Activated CD8-positive, alpha-beta memory T cell treated with anti-CD3 and anti-CD28 coated beads for 24 hours (primary cell): ENCODE results near the gene ASTL.
"Not testable (repeated sequence)": the region's sequence is repeated elsewhere in the genome, so short reads cannot be mapped to it uniquely, and the experiment has no call there.

ENCODE experiments used
- DNase-seq: peaks from one replicate; pipeline ENCODE4 v3.0.0-alpha.2; 2020

The ASTL gene

DNA sequence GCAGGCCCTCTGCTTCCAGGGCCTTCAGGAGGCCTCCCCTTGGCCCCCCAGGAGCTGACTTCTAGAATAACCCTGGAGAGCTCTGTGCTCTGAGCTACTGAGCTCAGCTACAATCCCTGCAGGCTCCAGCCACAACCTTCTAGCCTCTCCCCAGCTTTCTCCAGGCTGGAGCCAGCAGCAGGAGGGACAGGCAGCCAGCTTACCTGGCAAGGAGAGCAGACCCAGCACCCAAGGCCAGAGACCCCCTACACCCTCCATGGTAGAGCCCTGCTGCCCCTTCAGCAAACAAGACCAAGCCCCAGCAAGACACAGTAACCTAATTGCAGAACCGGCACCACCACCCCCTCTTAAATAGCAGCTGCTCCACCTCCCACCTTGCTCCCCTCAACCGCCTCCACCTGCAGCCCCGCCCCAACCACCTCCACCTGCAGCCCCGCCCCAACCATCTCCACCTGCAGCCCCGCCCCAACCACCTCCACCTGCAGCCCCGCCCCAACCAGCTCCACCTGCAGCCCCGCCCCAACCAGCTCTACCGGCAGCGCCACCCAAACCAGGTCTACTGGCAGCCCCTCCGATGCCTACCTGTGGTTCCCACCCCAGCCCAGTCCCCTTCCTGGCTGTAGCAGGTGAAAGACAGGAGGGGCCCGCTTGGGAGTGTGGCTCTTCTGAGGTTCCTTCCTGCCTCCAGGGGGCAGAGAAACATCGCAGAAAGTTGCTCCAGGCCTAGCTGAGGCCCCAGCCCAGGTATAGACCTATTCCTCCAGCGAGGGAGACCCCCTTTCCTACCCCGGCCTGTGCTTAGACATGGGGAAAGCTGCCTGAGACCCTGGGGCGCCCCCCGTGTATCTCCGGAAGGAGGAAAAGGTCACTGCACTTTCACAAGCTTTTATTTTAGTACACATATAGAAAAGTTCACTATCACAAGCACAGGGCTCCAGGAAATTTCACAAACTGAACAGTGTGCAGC is at the start of gene ASTL:
ASTL (minus strand) TSS at position 324 of the 967 bp plus-strand sequence; CDS start at position 258, 66 bp downstream.
- DNase-seq, result peak; percentile 82

DNA sequence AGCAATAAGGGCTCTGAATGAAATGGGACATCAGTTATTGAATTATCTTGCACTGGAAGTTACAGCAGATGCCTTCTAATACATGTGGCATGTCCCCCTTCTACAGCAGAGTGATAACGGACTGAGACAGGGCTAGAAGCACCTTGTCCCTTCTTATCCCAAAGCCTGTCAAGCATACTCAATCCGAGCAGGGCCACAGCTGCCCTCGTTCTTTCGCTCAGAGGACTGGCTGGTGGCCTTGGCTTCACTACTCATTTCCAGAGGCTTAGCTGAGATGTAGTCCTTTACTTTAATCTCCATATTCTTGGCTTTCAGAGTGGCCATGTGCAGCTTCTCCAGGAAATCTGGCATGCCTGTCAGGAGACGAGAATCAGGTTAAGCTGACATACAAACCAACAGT is 48.3 kb upstream of the ASTL start:
- no peak for DNase-seq

DNA sequence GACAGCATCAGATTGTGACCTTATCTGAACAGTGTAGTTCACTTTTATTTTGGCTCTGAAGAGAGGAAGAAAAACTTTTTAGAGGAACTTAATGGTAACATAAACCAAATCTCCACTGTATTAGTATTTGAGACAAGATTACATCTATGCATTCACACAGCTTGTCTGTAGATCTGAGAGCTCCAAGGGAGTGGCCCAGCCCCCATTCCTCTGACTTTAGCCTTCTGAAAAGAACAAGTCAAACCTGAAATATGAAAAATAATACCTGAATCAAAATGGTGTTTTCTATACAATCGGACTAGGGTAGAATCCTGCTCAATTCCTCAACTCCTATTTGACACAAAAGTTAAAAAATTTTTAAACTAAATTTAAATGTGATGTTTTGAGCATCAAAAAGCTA is 47.2 kb upstream of the ASTL start:
- DNase-seq, result no peak

DNA sequence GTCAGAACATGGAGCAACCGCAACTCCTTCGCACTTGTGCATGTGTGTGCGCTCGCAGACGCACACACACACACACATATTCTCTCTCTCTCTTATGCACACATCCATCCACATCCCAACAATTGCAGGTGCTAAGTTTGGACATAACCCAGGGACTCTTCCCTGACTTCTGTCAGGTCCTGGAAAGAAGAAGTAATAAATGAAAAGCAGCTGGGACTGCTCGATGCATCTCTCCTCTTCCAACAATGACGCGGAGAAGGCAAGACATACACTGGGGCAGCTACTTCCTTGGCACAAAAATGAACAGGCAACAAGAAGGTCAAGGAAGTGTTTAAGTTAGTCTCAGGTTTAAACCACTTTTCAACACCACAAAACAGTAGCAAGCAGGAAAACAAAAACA is 46.7 kb upstream of the ASTL start:
- no peak for DNase-seq

DNA sequence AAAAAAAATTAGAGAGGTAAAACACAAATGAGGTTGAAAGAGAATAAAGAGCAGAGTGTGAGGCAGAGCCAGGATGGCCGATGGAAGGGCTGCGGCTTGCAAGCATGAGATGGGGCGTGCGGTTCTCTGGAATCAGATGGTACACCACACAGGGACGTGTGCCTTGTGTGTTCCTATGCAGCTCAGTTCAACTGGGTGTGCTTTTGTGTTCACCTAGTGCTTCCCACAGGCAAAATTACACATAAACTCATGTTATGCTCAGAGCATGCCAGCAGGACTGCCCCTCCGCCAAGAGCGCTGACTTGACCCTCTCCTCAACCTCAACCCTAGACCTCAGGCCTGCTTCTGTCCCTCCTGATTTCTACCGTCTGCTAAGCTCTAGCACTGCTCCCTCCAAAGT is 45.9 kb upstream of the ASTL start:
- DNase-seq, result no peak

DNA sequence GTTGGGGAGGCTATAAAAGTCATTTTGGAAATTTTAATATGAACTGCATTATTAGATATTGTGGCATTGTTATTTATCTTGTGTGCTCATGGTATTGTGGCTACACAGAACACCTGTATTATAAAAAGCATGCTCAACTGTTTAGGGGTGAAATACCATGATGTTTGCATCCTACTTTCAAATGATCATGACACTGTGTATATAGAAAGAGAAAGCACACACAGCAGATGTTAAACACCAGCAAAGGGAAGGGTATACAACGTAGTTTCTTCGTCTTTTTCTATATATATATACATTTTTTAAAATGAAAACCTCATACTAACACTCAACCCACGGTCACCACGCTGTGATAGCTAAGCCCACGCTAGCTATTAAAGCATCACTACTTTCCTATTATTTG is 43.2 kb upstream of the ASTL start:
- no peak for DNase-seq

DNA sequence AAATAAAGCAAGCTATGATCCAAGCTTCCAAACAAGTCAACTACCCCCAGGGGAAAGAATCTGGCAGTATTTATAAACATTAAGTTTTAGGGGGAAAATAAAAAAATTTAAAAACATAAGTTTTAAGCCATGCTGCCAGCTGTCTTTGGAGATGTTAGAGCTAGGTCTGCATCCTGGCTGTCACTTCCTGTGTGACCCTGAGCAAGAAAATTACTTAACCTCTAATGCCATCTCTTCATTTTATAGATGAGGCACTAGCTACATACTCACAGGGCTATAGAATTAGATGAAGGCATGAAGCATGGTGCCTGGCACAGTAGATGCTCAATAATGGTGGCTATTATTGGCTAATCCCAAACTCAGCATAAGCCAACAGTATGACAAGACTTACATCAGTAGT is 42.2 kb upstream of the ASTL start:
- no peak for DNase-seq

DNA sequence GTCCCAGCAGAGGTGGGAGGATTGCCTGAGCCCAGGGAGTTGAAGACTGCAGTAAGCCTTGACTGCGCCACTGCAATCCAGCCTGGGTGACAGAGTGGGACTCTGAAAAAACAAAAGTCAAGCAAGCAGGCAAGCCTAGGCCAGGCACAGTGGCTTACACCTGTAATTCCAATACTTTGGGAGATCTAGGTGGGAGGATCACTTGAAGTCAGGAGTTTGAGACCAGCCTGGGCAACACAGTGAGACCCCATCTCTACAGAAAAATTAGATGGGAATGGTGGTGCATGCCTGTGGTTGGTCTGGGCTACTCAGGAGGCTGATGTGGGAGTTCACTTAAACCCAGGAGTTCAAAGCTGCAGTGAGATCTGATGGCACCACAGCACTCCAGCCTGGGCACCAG is 41.7 kb upstream of the ASTL start:
- DNase-seq, result no peak

DNA sequence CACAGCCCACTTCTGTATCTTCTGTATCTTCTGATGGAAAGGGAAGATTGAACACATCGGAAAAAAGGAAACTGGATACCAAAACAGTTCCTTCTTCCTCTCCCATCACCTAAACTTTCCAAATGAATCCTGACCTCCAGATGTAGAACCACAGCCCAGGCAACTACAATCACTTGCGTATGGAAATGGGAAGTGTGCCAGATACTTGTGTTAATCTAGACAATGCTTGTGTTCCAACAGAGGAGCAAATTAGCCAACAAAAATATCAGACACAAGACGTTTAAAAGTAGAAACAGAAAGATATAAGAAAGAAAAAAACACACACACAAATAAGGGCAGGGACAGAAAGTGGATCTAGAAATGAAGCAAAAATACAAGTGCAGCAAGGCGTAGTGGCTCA is 38.4 kb upstream of the ASTL start:
- no peak for DNase-seq

DNA sequence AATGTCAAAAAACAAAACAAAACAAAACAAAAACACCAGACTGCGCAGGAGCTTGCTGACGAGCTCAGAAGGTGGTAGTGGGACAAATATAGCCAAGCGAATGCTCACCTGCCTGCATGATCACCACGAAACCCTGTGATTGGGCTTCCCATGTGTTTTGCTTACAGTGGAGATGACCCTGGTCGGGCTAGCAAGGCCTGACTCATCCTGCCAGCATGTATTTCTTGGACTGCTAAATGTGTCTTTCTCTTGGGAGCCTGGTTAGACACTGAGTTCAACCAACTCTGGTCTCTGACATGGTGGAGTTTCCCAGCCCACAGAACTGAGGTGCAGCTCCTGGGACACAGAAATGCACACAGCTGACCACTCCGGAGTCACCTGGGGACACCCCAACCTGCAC is 37.6 kb upstream of the ASTL start:
- DNase-seq, result no peak

DNA sequence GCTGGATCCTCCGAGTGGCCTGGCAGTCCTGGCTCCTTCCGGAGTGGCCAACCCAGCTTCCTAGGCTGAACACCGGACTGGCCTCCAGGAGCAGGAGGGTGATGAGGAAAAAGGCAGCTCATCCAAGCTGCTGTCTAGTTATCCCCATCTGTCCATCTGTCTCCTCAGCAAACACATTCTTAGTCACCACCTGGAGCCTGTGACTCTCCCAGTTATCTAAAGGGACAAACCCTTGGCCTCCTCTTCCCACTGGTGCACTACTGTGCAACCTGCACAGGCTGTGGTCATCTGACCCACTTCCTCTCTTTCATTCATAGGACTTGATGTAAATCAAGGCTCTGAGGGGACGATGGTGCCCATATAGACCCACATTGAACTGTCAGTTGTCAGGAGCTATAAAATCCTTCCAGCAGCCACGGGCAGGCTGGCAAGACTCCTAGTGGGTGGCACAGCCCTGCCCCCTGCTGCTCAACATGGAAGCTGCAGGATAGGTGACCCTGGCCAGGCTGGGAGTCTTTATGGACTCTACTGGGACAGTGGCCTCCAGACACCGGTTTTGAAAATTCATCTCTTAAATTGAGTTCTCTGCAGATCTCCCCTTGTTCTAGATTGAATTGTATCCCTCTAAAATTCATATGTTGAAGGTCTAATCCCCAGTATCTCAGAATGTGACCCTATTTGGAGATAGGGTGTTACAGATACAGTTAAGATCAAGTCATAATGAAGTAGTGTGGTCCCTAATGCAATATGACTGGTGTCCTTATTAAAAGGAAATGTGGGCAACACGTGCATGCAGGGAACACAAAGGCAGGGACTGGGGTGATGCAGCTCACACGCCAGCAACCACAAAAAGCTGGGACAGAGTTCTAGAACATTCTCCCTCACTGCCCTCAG is 36.2 kb upstream of the ASTL start:
- DNase-seq, result peak; percentile 94

DNA sequence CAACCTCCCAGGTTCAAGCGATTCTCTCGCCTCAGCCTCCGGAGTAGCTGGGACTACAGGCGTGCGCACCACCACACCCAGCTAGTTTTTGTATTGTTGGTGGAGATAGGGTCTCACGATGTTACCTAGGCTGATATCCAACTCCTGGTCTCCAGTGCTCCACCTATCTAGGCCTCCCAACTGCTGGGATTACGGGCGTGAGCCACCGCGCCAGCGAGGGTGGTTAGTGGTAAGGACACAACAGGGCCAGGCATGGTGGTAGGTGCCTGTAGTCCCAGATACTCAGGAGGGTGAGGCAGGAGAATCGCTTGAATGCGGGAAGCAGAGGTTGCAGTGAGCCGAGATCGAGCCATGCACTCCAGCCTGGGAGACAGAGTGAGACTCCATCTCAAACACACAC is 33.5 kb upstream of the ASTL start:
- no peak for DNase-seq

DNA sequence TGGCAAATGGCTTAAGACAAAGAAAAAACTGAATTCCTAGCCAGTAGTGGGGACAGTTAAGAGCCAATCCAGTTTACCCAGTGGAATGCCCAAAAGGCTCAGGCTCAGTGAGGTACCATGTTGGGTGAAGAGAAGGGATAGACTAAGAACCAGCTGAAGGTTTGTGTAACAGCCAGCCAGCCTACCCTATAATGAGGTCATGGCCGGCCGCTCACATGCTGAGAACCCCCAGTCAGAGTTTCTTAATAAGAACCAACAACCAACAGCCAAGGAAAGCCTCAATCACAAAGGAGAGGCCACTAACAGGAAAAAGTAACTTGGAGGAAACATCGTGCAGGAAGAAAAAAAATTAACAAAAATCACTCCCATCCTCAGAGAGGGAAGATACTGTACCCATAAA is 32.3 kb upstream of the ASTL start:
- no peak for DNase-seq

DNA sequence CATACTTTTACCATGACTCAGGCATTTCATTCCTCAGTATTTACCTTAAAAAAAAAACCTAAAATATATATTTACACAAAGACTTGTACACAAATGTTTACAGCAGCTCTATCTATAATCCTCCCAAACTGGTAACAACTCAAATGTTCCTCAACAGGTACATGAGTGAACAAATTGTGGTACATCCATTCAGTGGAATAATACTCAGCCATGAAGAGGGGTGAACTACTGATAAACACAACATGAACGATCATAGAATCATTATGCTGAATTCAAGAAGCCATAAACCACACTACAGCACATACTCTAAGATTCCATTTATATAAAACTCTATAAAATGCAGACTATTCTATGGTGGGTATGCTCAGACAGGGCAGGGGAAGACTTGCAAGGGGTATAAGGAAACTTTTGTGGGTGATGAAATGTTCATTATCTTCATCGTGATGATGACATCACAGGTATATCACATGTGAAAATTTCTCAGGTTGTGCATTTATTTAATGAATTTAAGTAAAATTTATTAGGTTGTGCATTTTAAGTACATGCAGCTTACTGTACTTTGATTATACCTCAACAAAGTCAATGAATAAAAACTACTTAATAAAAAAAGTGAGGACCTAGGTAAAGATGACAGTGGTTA is 31.7 kb upstream of the ASTL start:
- DNase-seq, result no peak

DNA sequence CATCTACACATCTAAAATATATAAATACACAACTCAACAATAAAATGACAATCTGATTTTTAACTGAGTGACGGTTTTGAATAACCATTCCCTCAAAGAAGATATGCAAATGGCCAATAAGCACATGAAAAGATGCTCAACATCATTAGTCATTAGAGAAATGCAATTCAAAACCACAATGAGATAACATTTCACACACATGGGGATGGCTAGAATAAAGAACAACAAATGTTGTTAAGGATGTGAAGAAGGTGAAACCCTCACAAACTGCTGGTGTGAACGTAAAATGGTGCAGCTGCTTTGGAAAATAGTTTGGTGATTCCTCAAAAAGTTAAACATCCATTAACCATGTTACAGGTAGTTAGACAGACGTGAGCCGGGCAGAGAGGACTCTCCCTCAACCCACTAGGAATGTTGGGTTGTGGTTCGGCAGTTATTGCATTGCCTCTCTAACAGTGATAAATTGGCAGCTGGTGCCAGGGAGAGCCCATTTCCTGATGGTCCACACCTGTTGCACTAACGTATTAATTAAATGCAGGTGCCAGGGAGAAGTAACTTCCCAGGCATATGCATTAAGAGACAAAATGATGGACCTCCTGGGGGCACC is 29.2 kb upstream of the ASTL start:
- DNase-seq, result no peak

DNA sequence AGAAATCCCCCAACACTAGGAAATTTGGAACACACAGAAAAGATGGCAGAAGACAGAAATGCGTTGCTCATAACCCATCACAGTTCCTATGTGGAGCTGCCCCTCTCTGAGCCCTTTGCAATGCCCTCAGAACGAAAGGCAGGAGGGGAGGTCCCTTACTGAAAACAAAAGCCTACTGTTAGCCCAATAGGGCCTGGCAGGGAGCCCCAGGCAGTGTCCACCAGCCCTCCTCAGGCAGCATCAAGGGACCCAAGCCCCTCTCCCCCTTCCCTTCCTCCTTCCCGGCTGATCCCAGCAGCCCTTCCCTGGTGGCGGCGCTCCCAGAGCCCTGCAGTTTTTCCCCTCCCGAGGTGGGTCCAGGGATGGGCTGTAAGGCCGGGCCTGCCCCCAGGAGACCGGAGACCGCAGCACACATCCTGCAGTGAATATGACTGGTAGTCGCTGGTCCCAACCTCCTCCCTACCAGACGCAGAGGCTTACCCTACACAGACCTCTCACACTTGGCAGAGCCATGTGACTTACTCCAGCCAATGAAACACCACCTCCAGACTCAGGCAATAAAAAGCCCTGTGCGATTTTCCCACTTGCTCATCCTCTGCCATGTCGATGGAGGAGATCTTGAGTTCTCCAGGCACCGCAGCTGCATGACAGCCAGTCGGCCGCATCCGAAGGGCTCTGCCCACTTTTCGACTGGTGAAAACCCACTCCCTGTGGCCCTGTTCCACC is 26.3 kb upstream of the ASTL start:
- DNase-seq, result peak; percentile 89

DNA sequence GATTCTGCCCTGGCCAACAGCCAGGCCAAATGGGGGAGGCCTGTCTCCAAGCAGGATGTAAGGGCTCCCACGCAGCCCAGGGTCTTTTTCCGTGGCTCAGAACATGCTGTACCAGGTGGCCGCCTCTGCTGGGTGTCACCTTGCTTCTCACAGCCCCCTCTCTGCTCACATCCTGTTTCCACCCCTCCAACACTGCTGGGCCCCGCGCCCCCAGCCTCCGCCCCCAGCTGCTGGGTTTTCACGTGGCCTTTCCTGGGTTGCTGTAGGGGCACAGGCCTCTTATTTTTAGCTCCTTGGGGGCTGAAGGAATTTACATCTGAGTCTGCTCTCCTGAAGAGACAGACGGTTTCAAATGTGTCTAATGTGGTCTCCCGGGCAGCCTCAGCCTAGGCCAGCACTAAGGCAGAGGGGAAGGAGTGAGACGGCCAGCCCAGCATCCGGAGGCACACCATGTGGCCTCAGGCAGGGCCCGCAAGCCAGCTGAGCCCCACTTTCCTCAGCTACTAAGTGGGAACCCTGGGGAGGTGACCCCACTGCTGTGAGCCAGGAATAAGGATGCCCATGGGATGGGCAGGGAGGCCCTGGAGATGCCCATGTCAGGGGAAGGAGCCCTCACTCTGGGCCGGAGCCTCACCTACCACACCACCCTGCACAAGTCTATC is 25.6 kb upstream of the ASTL start:
- peak; percentile 95 for DNase-seq

DNA sequence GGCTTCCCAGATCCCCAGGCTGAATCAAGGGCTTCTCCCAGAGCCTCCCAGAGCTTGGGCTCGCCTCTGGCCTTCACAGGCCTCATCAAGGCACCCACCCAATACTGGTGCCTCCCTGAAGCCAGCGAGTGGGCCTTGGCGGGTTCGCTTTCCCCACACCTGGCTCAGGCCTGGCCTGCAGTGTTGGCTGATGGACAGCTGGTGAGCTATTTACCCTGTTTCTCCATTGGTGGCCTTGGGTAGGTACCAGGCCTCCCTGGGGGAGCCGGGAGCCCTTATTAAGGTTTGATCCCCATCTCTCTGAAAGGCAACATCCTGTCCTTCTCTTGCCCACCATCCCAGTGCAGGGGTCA is 25.1 kb upstream of the ASTL start:
- DNase-seq, result no peak

DNA sequence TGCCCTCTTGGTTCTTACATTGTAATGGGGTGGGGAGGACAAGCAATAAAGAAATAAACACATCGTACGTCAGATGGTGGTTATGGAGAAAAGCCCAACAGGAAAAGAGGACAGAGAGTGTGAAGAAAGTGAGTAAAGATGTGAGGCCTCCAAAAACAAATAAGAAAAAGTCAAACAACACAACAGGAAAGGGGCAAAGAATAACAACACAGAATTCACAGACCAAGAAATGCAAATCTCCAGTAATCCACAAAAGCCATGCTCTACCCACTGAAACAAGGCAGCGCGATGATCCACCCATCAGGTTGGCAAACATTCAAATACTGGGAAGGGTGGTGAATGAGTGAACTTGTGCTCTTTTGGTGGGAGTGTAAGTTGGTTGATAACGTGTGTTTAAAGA is 23.6 kb upstream of the ASTL start:
- DNase-seq, result no peak

DNA sequence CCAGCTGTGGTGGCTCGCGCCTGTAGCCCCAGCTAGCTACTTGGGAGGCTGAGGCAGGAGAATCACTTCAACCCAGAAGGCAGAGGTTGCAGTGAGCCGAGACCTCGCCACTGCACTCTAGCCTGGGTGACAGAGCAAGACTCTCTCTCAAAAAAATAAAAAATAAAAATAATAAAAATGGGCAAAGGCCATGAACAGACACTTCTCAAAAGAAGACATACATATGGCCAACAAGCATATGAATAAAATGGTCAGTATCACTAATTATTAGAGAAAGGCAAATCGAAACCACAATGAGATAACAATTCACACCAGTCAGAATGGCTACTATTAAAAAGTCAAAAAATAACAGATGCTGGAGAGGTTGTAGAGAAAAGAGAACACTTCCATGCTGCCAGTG is 22.1 kb upstream of the ASTL start:
- DNase-seq, result not testable (repeated sequence)

DNA sequence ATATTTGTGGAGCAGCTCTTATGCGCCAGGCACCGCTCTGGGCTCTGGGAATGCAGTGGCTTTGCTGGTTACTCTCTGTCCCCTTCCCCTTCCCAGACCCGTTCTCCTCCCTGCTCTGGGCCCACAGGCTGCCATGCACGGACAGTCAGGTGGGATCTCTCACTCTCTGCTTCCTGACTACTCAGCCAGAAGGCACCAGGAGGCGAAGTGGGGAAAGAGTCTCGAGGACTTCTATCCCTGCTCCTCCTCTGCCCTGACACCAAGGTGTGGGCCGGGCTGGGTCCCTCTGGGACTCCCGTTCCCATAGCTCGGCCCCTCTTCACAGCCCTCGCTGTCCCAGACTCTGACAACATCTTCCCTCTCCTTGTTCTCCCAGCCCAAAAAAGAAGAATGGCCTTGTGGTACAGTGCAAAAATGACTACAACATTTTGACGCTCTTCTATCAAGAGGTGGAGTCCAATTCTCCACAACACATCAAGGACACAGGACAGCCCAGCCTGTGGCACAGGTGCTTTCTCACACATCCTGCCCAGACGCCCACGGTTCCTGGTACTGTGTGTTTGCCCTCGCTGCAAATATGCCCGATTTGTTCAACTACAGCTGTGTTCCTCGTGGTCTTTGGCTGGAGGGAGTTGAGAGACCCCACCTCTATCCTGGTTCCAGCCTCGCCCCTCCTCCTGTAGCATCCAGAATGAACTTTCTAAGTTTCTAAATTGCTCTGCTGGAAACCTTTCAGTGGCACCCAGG is 21.0 kb upstream of the ASTL start:
- DNase-seq, result peak; percentile 78
